HepG2 (cell line): Measurements from ENCODE around the gene SPRTN. TPM values are rescaled to one million over a fixed set of nuclear protein-coding genes. Genes with fewer than 3 reads are reported as not detected.

ENCODE experiments used
- EP300 ChIP-seq, 3 experiments: sonication (generic) in 1 of 3; formaldehyde crosslinking in 1 of 3; IDR thresholded peaks; 2 replicates each; pipeline versions ENCODE4 v1.5.1 to v1.6.1; 2011 to 2020; ENCODE audit warnings: low read depth in 2 of 3, low read length in 2 of 3, borderline replicate concordance in 1 of 3, improper control_type of control experiment in 1 of 3, mild to moderate bottlenecking in 1 of 3, missing genetic modification reagents in 1 of 3, moderate library complexity in 1 of 3
- MEIS2 ChIP-seq: sonication (generic); formaldehyde crosslinking; IDR thresholded peaks from 2 replicates; pipeline ENCODE4 v1.9.0; 2021; ENCODE audit warnings: mild to moderate bottlenecking, missing genetic modification reagents
- POGK ChIP-seq: sonication (generic); formaldehyde crosslinking; conservative IDR thresholded peaks from 2 replicates; pipeline ENCODE4 v1.8.0; 2022; ENCODE audit warnings: mild to moderate bottlenecking, moderate library complexity, missing genetic modification reagents
- PRMT3 ChIP-seq: sonication (generic); formaldehyde crosslinking; IDR thresholded peaks from 2 replicates; pipeline ENCODE4 v1.8.1; 2022; ENCODE audit warnings: low read depth, mild to moderate bottlenecking, moderate library complexity, missing genetic modification reagents, borderline replicate concordance
- RERE ChIP-seq: IDR thresholded peaks from 2 replicates; pipeline ENCODE4 v1.6.1; 2016; ENCODE audit warnings: low read depth, missing genetic modification reagents, missing compliant biosample characterization
- TRIM22 ChIP-seq: fragments of 450-650 bp; IDR thresholded peaks from 2 replicates; pipeline ENCODE4 v1.6.1; 2017
- ZKSCAN1 ChIP-seq: fragments of 150-350 bp; IDR thresholded peaks from 2 replicates; pipeline ENCODE4 v1.6.1; 2014; ENCODE audit warnings: low read length
- ZNF275 ChIP-seq: sonication (generic); formaldehyde crosslinking; IDR thresholded peaks from 2 replicates; pipeline ENCODE4 v1.8.0; 2022; ENCODE audit warnings: missing genetic modification reagents, mild to moderate bottlenecking, inconsistent platforms, borderline replicate concordance
- ZNF609 ChIP-seq: sonication (generic); formaldehyde crosslinking; IDR thresholded peaks from 2 replicates; pipeline ENCODE4 v1.4.0; 2020; ENCODE audit warnings: mild to moderate bottlenecking, missing genetic modification reagents, borderline replicate concordance
- polyA plus RNA-seq, 8 experiments: library from polyadenylated mRNA; depleted of rRNA in 3 of 8; stranded (reverse) in 7 of 8; unstranded in 1 of 8; fragments of >200 nt; fragmentation: Illumina TruSeq in 4 of 8; extraction: Trizol in 4 of 8; gene quantifications; 2 replicates each; pipeline versions ENCODE4 v1.2.1 to v1.2.3, GENCODE V29; 2011 to 2016; ENCODE audit warnings: low read depth in 4 of 8, missing spikeins in 1 of 8, mixed read lengths in 1 of 8; ENCODE audit not compliant: insufficient read depth in 1 of 8
- total RNA-seq, 5 experiments: library from RNA; depleted of rRNA; stranded (reverse); fragments of >200 nt; fragmentation: Illumina TruSeq; extraction: Trizol; gene quantifications; 2 replicates each; pipeline ENCODE4 v1.2.3, GENCODE V29; 2016; ENCODE audit warnings: low read depth in 1 of 5

SPRTN gene
- total and polyA plus RNA-seq, 2 of the 13 experiments (the other 11 are each of a cell fraction or from before 2014, with no cell fraction given): 4.2 to 15.2 TPM

GRCh38 chr1:231337472-231338269 lies 422 bp upstream of the SPRTN start, which contains the start of gene EXOC8 (continued):
- 0 out of 2 replicates have a peak, but pooled peaks have one; percentile 20 for TF ChIP-seq RERE (CRISPR knock-in tag)
- 0 out of 2 replicates have a peak, but pooled peaks have one; percentile 12 for TF ChIP-seq MEIS2 (CRISPR knock-in tag)
- peak; percentile 52; the same call in 1 of the 2 replicates for TF ChIP-seq ZNF609 (CRISPR knock-in tag)
- no peak; the same call in 1 of the 2 replicates for TF ChIP-seq PRMT3 (CRISPR knock-in tag)
- 0 out of 2 replicates have a peak, but pooled peaks have one; percentile 72 for TF ChIP-seq ZNF275
- no peak for TF ChIP-seq TRIM22
- 0 out of 4 replicates have a peak, but pooled peaks of 1 of the 2 experiments have one; percentile 20 for TF ChIP-seq EP300 (IDR thresholded peaks at IDR 0.05; ENCODE audit: low read depth in 2 of 2, low read length in 2 of 2)
- 0 out of 2 replicates have a peak, but pooled peaks have one; percentile 33 for TF ChIP-seq EP300 (CRISPR knock-in tag; IDR thresholded peaks at IDR 0.05; ENCODE audit: borderline replicate concordance)
- TF ChIP-seq POGK (CRISPR knock-in tag): no peak; the same call in 1 of the 2 replicates
- no peak for TF ChIP-seq ZKSCAN1
